Upper lobe of left lung (tissue), 6 donors: Measurements from ENCODE around the gene PPP1R10. TPM values are rescaled to one million over a fixed set of nuclear protein-coding genes. Genes with fewer than 3 reads are reported as not detected.

ENCODE experiments used
- ATAC-seq, 2 donors: fragments of 200-7000 bp; cut with Tn5 transposase; one replicate each; pipeline ENCODE4 v1.9.1; 2022; ENCODE audit warnings: mild to moderate bottlenecking in 2 of 2, moderate library complexity in 2 of 2; ENCODE audit not compliant: low FRiP score in 2 of 2
- DNase-seq, 2 donors: peaks; one replicate each; pipeline ENCODE4 v3.0.0-alpha.2; 2019 to 2020
- H3K27ac ChIP-seq, 4 donors: fragments of 200-600 bp; sonication (generic); one replicate each; pipeline ENCODE4 v1.5.1; 2016 to 2019
- H3K27me3 ChIP-seq, 4 donors: fragments of 200-600 bp; sonication (generic); one replicate each; pipeline ENCODE4 v1.5.1; 2017 to 2019
- H3K36me3 ChIP-seq, 4 donors: fragments of 200-600 bp; sonication (generic); one replicate each; pipeline ENCODE4 v1.5.1; 2016 to 2019
- H3K4me1 ChIP-seq, 4 donors: fragments of 200-600 bp; sonication (generic); one replicate each; pipeline ENCODE4 v1.5.1; 2018 to 2019
- H3K4me3 ChIP-seq, 4 donors: fragments of 200-600 bp; sonication (generic); one replicate each; pipeline ENCODE4 v1.5.1; 2017 to 2019; ENCODE audit warnings: mild to moderate bottlenecking in 2 of 4, moderate library complexity in 1 of 4
- H3K9me3 ChIP-seq, 4 donors: fragments of 200-600 bp; sonication (generic); one replicate each; pipeline ENCODE4 v1.5.1; 2018 to 2019
- CTCF ChIP-seq, 6 experiments: fragments of 450-650 bp in 4 of 6; fragments of 200-600 bp in 2 of 6; sonication (generic) in 2 of 6; IDR thresholded peaks; one replicate each; pipeline ENCODE4 v1.5.1; 2016 to 2019; ENCODE audit warnings: antibody characterized with exemption in 6 of 6
- EP300 ChIP-seq, 4 donors: sonication (generic); formaldehyde crosslinking; IDR thresholded peaks; one replicate each; pipeline ENCODE4 v1.5.1; 2017; ENCODE audit warnings: antibody characterized with exemption in 4 of 4, control low read depth in 2 of 4
- POLR2A ChIP-seq, 4 donors: fragments of 450-650 bp; IDR thresholded peaks; one replicate each; pipeline ENCODE4 v1.5.1; 2016 to 2017; ENCODE audit warnings: antibody characterized with exemption in 4 of 4, mild to moderate bottlenecking in 2 of 4
- POLR2AphosphoS5 ChIP-seq, 2 donors: sonication (generic); formaldehyde crosslinking; IDR thresholded peaks; one replicate each; pipeline ENCODE4 v1.5.1; 2017; ENCODE audit warnings: antibody characterized with exemption in 2 of 2
- WGBS, 2 donors: methylation state at CpG; one replicate each; pipeline ENCODE4 v1.1.5; 2017 to 2018; 5-methylcytosine and 5-hydroxymethylcytosine counted together
- total RNA-seq, 6 donors: library from RNA; depleted of rRNA in 4 of 6; stranded (reverse); fragments of >200 nt in 4 of 6; gene quantifications; one replicate each; pipeline versions ENCODE4 v1.1.0 to v1.2.1, GENCODE V29; 2016 to 2021
- donor health status: DM: no; HTN: no; CAD: no; lungs with moderate emphysema.
- donor health status: DM: no; HTN: yes; CAD: no; lungs with severe emphysema.

The PPP1R10 gene
- total RNA-seq, 6 donors from 2014 or later = 32.0 to 72.1 (median 50.7) TPM

DNA sequence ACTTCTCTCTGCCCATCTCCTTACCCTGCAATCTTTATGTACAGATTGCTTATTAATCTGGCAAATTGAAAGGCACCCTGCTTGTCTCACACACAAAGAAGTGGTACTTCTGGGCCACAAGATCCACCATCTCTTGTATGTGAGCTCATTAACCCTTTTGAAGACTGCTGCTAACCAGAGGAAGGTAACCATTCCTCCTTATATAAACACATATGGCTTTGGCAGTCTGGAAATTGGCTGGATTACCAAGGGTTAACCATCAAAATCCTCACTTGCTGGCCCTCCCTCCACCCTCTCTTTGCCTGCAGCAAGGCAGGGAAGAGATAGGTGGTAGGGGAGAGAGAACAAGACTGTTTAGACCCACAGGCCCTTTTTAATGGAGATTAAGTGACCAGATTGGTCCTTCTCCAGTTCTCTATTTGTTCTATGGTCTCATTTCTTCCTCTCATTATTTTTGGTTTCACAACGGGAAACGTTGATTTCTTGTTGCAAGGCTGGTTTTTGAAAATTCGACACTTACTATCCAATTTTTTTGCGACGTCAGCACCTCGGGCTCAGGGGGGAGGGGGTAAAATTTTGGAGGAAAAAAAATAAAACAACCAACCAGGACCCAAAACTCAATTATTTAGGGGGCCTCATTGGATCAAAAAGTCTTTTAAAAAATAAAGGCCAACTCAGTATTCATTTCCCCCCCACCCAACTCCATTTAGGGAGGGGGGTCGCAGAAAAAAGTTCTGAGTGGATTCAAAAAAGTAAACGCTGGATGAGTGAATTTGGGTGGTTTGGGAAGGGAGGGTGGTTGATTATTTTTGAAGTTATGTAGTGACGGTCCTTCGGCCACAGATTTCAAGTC, 859 bp downstream of the PPP1R10 start:
- peak overlapping the region; percentile 67 to 87 (median 75) for H3K4me3 ChIP-seq
- DNase-seq (no peak), ATAC-seq (no peak)
- peaks cover 12 to 40% (median 21%) of the 10 kb centered on the region in 4 donors for H3K36me3 ChIP-seq
- no peaks in the 10 kb centered on the region for H3K9me3 ChIP-seq
- no peaks in the 10 kb centered on the region for H3K27me3 ChIP-seq
- H3K27ac ChIP-seq = peak overlapping the region; percentile 95 to 98 (median 96)
- 0 to 1% methylated on average over 10 of the region's 10 CpGs for WGBS, 2 donors
- peaks cover 43 to 52% (median 44%) of the 10 kb centered on the region in 4 donors for H3K4me1 ChIP-seq
- TF ChIP-seq POLR2A (IDR thresholded peaks at IDR 0.05) = peak in 3 of 4 donors; percentile 7 to 32 (median 18)
- no peak for TF ChIP-seq CTCF (IDR thresholded peaks at IDR 0.05)
- no peak for TF ChIP-seq POLR2AphosphoS5 (IDR thresholded peaks at IDR 0.05)
- no peak for TF ChIP-seq EP300 (IDR thresholded peaks at IDR 0.05)

DNA sequence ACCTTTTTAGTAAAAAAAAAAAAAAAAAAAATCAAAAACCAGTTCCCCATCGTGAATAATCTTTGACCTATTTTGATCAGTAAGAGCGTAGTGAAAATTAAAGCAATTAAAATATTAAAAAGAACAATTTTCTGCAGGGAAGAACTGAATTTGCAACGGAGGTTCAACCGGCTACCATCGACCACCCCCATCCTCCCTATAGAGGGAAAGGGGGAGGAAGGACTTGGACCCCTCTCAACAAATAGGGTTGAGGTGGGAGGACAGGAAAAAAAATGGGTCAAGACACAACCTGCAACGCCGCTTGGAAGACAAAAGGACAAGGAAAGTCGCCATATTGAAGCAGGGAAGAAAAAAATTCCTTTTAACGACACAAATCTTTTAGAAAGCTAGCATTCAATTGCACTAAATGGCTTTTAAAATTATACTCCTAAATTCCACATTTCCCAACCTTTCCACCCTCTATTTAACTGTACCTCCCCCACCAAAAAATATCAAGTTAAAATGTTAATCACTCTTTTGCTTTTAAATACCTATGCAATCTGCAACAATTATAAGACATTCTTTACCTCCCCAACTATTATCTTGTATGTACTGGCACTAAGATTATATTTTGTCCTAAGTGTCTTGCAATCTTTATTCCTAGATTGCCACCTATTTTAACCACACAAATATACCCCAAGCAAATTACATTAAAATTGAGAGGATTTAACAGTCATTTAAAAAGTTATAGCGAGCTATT, 1.7 kb downstream of the PPP1R10 start:
- H3K4me1 ChIP-seq = peaks cover 43 to 56% (median 47%) of the 10 kb centered on the region in 4 donors
- 0 to 1% methylated on average over 10 of the region's 10 CpGs for WGBS, 2 donors
- DNase-seq (no peak), ATAC-seq (peak in 1 of 2 donors; percentile 25)
- peak overlapping the region; percentile 95 to 98 (median 96) for H3K27ac ChIP-seq
- H3K27me3 ChIP-seq = no peaks in the 10 kb centered on the region
- H3K36me3 ChIP-seq = peaks cover 8 to 34% (median 13%) of the 10 kb centered on the region in 4 donors
- H3K9me3 ChIP-seq = no peaks in the 10 kb centered on the region
- TF ChIP-seq CTCF (IDR thresholded peaks at IDR 0.05) (no peak), EP300 (IDR thresholded peaks at IDR 0.05) (no peak)
- peak overlapping the region; percentile 67 to 87 (median 75) for H3K4me3 ChIP-seq

GRCh38 chr6:30614843-30615218, 2.2 kb downstream of the PPP1R10 start:
- H3K36me3 ChIP-seq = peaks cover 4 to 29% (median 10%) of the 10 kb centered on the region in 4 donors
- H3K9me3 ChIP-seq = no peaks in the 10 kb centered on the region
- DNase-seq (peak in 1 of 2 donors; percentile 92), ATAC-seq (peak; percentile 82 to 89)
- no peaks in the 10 kb centered on the region for H3K27me3 ChIP-seq
- TF ChIP-seq POLR2AphosphoS5 (IDR thresholded peaks at IDR 0.05) (peak; percentile 63 to 94), POLR2A (IDR thresholded peaks at IDR 0.05) (peak in 3 of 4 donors; percentile 17 to 95 (median 82)), EP300 (IDR thresholded peaks at IDR 0.05) (no peak), CTCF (IDR thresholded peaks at IDR 0.05) (no peak)
- H3K4me1 ChIP-seq = peaks cover 43 to 56% (median 50%) of the 10 kb centered on the region in 4 donors
- peak overlapping the region; percentile 95 to 98 (median 96) for H3K27ac ChIP-seq
- H3K4me3 ChIP-seq = peak overlapping the region; percentile 67 to 87 (median 75)
- 0% methylated on average over 6 of the region's 6 CpGs for WGBS, 2 donors

- Histone ChIP-seq H3K9me3 (no peaks in the 10 kb centered on the region), H3K27me3 (no peaks in the 10 kb centered on the region), H3K27ac (peak overlapping the region; percentile 95 to 98 (median 96)), H3K36me3 (peaks cover 3 to 29% (median 10%) of the 10 kb centered on the region in 4 donors), H3K4me3 (peak overlapping the region; percentile 19 to 87 (median 68)), H3K4me1 (peaks cover 43 to 57% (median 48%) of the 10 kb centered on the region in 4 donors)
- TF ChIP-seq POLR2A (IDR thresholded peaks at IDR 0.05) (no peak), EP300 (IDR thresholded peaks at IDR 0.05) (no peak), POLR2AphosphoS5 (IDR thresholded peaks at IDR 0.05) (no peak), CTCF (IDR thresholded peaks at IDR 0.05) (no peak)
- WGBS, 2 donors = 21 to 23% methylated on average over 8 of the region's 8 CpGs
- DNase-seq (no peak), ATAC-seq (no peak)
Measured at GRCh38 chr6:30614044-30614842, 2.8 kb downstream of the PPP1R10 start.
